Activated T-helper 17 cell treated with anti-CD3 and anti-CD28 coated beads, Interleukin-2, amount 50 U/mL, for 72 hours (primary cell): ENCODE results near the gene SPATA25. TPM values are rescaled to one million over a fixed set of nuclear protein-coding genes. Genes with fewer than 3 reads are reported as not detected.
"Not testable (repeated sequence)": the region's sequence is repeated elsewhere in the genome, so short reads cannot be mapped to it uniquely, and the experiment has no call there.

ENCODE experiments used
- ATAC-seq: fragments of 150-1000 bp; cut with Tn5 transposase; replicated peaks from 2 replicates; pipeline ENCODE4 v1.10.0; 2021; ENCODE audit warnings: mild to moderate bottlenecking, moderate library complexity
- H3K27ac Mint-ChIP-seq: one replicate; pipeline ENCODE4 v1.8.0; 2022; ENCODE audit warnings: mixed read lengths
- H3K27me3 Mint-ChIP-seq: one replicate; pipeline ENCODE4 v1.8.0; 2022; ENCODE audit warnings: mixed read lengths
- H3K36me3 Mint-ChIP-seq: one replicate; pipeline ENCODE4 v1.8.0; 2022; ENCODE audit warnings: low read depth, mild to moderate bottlenecking, mixed read lengths
- H3K4me1 Mint-ChIP-seq: one replicate; pipeline ENCODE4 v1.8.0; 2022; ENCODE audit warnings: mixed read lengths
- H3K4me3 Mint-ChIP-seq: one replicate; pipeline ENCODE4 v1.8.0; 2022; ENCODE audit warnings: mild to moderate bottlenecking, mixed read lengths
- H3K9me3 Mint-ChIP-seq: one replicate; pipeline ENCODE4 v1.8.0; 2022; ENCODE audit warnings: mixed read lengths
- total RNA-seq, 2 donors: library from RNA; stranded (reverse); gene quantifications; one replicate each; pipeline ENCODE4 v1.2.3, GENCODE V29; 2022

SPATA25 gene
- total RNA-seq, 2 donors from 2014 or later = 0.69 to 0.74 TPM

- Mint-ChIP-seq H3K27me3 (no peaks in the 10 kb centered on the region), H3K9me3 (no peaks in the 10 kb centered on the region), H3K4me3 (no peak overlapping the region), H3K36me3 (no peaks in the 10 kb centered on the region), H3K4me1 (peaks cover 7% of the 10 kb centered on the region), H3K27ac (no peak overlapping the region)
- ATAC-seq = no peak
These were observed 20.0 kb upstream of the SPATA25 start for GRCh38 chr20:45907219-45907948.

- Mint-ChIP-seq H3K36me3 (no peaks in the 10 kb centered on the region), H3K27me3 (no peaks in the 10 kb centered on the region), H3K4me3 (no peak overlapping the region), H3K27ac (no peak overlapping the region), H3K9me3 (no peaks in the 10 kb centered on the region), H3K4me1 (peaks cover 3% of the 10 kb centered on the region)
- ATAC-seq = no peak
These were observed 18.2 kb upstream of the SPATA25 start for GRCh38 chr20:45905505-45906079.

- Mint-ChIP-seq H3K4me1 (no peaks in the 10 kb centered on the region), H3K9me3 (no peaks in the 10 kb centered on the region), H3K4me3 (no peak overlapping the region), H3K27me3 (no peaks in the 10 kb centered on the region), H3K27ac (no peak overlapping the region), H3K36me3 (no peaks in the 10 kb centered on the region)
- ATAC-seq = no peak
These were observed 17.4 kb upstream of the SPATA25 start for GRCh38 chr20:45904583-45905504.

- H3K27ac Mint-ChIP-seq = no peak overlapping the region
- ATAC-seq = no peak
These were observed 14.8 kb upstream of the SPATA25 start for GRCh38 chr20:45902199-45902701.

GRCh38 chr20:45901332-45901731 is 13.9 kb upstream of the SPATA25 start:
- not testable (repeated sequence) for ATAC-seq, H3K4me3 Mint-ChIP-seq, H3K27ac Mint-ChIP-seq, H3K27me3 Mint-ChIP-seq, H3K9me3 Mint-ChIP-seq, H3K4me1 Mint-ChIP-seq
- peaks cover 24% of the 10 kb centered on the region for H3K36me3 Mint-ChIP-seq

More at GRCh38 chr20:45902199-45902701, 14.8 kb upstream of the SPATA25 start:
- H3K27me3 Mint-ChIP-seq = no peaks in the 10 kb centered on the region
- peaks cover 15% of the 10 kb centered on the region for H3K36me3 Mint-ChIP-seq
- no peak overlapping the region for H3K4me3 Mint-ChIP-seq
- no peaks in the 10 kb centered on the region for H3K4me1 Mint-ChIP-seq
- no peaks in the 10 kb centered on the region for H3K9me3 Mint-ChIP-seq

- no peaks in the 10 kb centered on the region for H3K27me3 Mint-ChIP-seq
- H3K4me1 Mint-ChIP-seq = peaks cover 1% of the 10 kb centered on the region
- peaks cover 40% of the 10 kb centered on the region for H3K36me3 Mint-ChIP-seq
- no peak overlapping the region for H3K4me3 Mint-ChIP-seq
- ATAC-seq = no peak
- H3K27ac Mint-ChIP-seq = no peak overlapping the region
- H3K9me3 Mint-ChIP-seq = no peaks in the 10 kb centered on the region
These were observed 11.8 kb upstream of the SPATA25 start for GRCh38 chr20:45899046-45899835.

GRCh38 chr20:45898285-45898684 is 10.9 kb upstream of the SPATA25 start:
- Mint-ChIP-seq H3K27me3 (no peaks in the 10 kb centered on the region), H3K9me3 (no peaks in the 10 kb centered on the region), H3K4me3 (no peak overlapping the region), H3K36me3 (peaks cover 50% of the 10 kb centered on the region), H3K27ac (no peak overlapping the region), H3K4me1 (peaks cover 7% of the 10 kb centered on the region)
- ATAC-seq = no peak

GRCh38 chr20:45897692-45898091 is 10.3 kb upstream of the SPATA25 start:
- H3K4me3 Mint-ChIP-seq = no peak overlapping the region

GRCh38 chr20:45897289-45897688 is 9.9 kb upstream of the SPATA25 start:
- no peak overlapping the region for H3K27ac Mint-ChIP-seq
- H3K9me3 Mint-ChIP-seq = no peaks in the 10 kb centered on the region
- no peak for ATAC-seq
- no peaks in the 10 kb centered on the region for H3K27me3 Mint-ChIP-seq
- H3K4me3 Mint-ChIP-seq = no peak overlapping the region
- H3K4me1 Mint-ChIP-seq = peaks cover 13% of the 10 kb centered on the region
- H3K36me3 Mint-ChIP-seq = peaks cover 60% of the 10 kb centered on the region

More at GRCh38 chr20:45897692-45898091, 10.3 kb upstream of the SPATA25 start:
- no peak for ATAC-seq
- Mint-ChIP-seq H3K9me3 (no peaks in the 10 kb centered on the region), H3K27ac (no peak overlapping the region), H3K36me3 (peaks cover 56% of the 10 kb centered on the region), H3K27me3 (no peaks in the 10 kb centered on the region), H3K4me1 (peaks cover 9% of the 10 kb centered on the region)

- H3K36me3 Mint-ChIP-seq = peaks cover 63% of the 10 kb centered on the region
- no peak overlapping the region for H3K27ac Mint-ChIP-seq
- ATAC-seq = no peak
- H3K9me3 Mint-ChIP-seq = no peaks in the 10 kb centered on the region
- no peaks in the 10 kb centered on the region for H3K27me3 Mint-ChIP-seq
- H3K4me3 Mint-ChIP-seq = no peak overlapping the region
- peaks cover 15% of the 10 kb centered on the region for H3K4me1 Mint-ChIP-seq
These were observed 9.3 kb upstream of the SPATA25 start for GRCh38 chr20:45896641-45897161.

- Mint-ChIP-seq H3K36me3 (peaks cover 70% of the 10 kb centered on the region), H3K4me1 (peaks cover 15% of the 10 kb centered on the region), H3K4me3 (peak overlapping the region; percentile 95), H3K27me3 (no peaks in the 10 kb centered on the region), H3K9me3 (no peaks in the 10 kb centered on the region), H3K27ac (no peak overlapping the region)
- ATAC-seq = no peak
These were observed 7.4 kb upstream of the SPATA25 start for GRCh38 chr20:45894797-45895196.

GRCh38 chr20:45893831-45894230 is 6.4 kb upstream of the SPATA25 start:
- peaks cover 15% of the 10 kb centered on the region for H3K4me1 Mint-ChIP-seq
- peak overlapping the region; percentile 31 for H3K27ac Mint-ChIP-seq
- no peak for ATAC-seq
- no peaks in the 10 kb centered on the region for H3K27me3 Mint-ChIP-seq
- no peaks in the 10 kb centered on the region for H3K9me3 Mint-ChIP-seq
- H3K36me3 Mint-ChIP-seq = peaks cover 70% of the 10 kb centered on the region
- peak overlapping the region; percentile 95 for H3K4me3 Mint-ChIP-seq

- peak overlapping the region; percentile 95 for H3K4me3 Mint-ChIP-seq
- ATAC-seq = peak; percentile 72
- H3K27me3 Mint-ChIP-seq = no peaks in the 10 kb centered on the region
- no peaks in the 10 kb centered on the region for H3K9me3 Mint-ChIP-seq
- peak overlapping the region; percentile 90 for H3K27ac Mint-ChIP-seq
- H3K4me1 Mint-ChIP-seq = peaks cover 15% of the 10 kb centered on the region
- H3K36me3 Mint-ChIP-seq = peaks cover 63% of the 10 kb centered on the region
These were observed 5.5 kb upstream of the SPATA25 start for GRCh38 chr20:45892828-45893500.
